IMR-90 (cell line): ENCODE results near the gene KRT37. TPM values are rescaled to one million over a fixed set of nuclear protein-coding genes. Genes with fewer than 3 reads are reported as not detected.
A peak's percentile ranks its signal among the peaks of the same experiment; 100 is the strongest.

ENCODE experiments used
- ATAC-seq: fragments of 200-7000 bp; cut with Tn5 transposase; 2 replicates; pipeline ENCODE4 v1.9.1; 2020; ENCODE audit warnings: low read depth, mild to moderate bottlenecking, moderate library complexity
- BruUV-seq: library from RNA; stranded (reverse); fragments of 400-500 nt; replicated peaks from 2 replicates; lab custom pipeline; 2021; lab: Mats Ljungman, UMichigan
- CTCF ChIA-PET: fragments of 300-600 bp; formaldehyde crosslinking; extraction: SDS; loops from one replicate; lab custom pipeline; 2021; ENCODE audit warnings: antibody characterized with exemption; lab: Yijun Ruan, JAX
- POLR2A ChIA-PET: fragments of 300-600 bp; sonication (Branson Sonifier 250); formaldehyde crosslinking; loops from one replicate; lab custom pipeline; 2022; ENCODE audit warnings: antibody characterized with exemption; ENCODE audit not compliant: unreplicated experiment; lab: Charles Lee
- DNase-seq: peaks from one replicate; pipeline ENCODE4 v3.0.0; 2013
- H2AFZ ChIP-seq: replicated peaks from 2 replicates; pipeline ENCODE3; 2013; ENCODE audit warnings: low read length, mild to moderate bottlenecking; ENCODE audit not compliant: poor library complexity
- H2AK5ac ChIP-seq: 2 replicates; pipeline ENCODE4 v1.6.1; 2013; ENCODE audit warnings: low read depth, low read length, inconsistent platforms
- H2AK9ac ChIP-seq: replicated peaks from 2 replicates; pipeline ENCODE3; 2013; ENCODE audit warnings: mild to moderate bottlenecking, low read depth, low read length, moderate library complexity; ENCODE audit not compliant: poor library complexity
- H2BK120ac ChIP-seq: 2 replicates; pipeline ENCODE4 v1.6.1; 2013; ENCODE audit warnings: low read depth, low read length, inconsistent platforms
- H2BK15ac ChIP-seq: 3 replicates; pipeline ENCODE4 v1.6.1; 2013; ENCODE audit warnings: low read depth, low read length, inconsistent platforms
- H2BK20ac ChIP-seq: 2 replicates; pipeline ENCODE4 v1.6.1; 2013; ENCODE audit warnings: low read depth, mild to moderate bottlenecking, inconsistent platforms, low read length, moderate library complexity
- H2BK5ac ChIP-seq: 2 replicates; pipeline ENCODE4 v1.6.1; 2013; ENCODE audit warnings: mild to moderate bottlenecking, low read depth, low read length, inconsistent platforms; ENCODE audit not compliant: poor library complexity, severe bottlenecking
- H3K14ac ChIP-seq: replicated peaks from 2 replicates; pipeline ENCODE4 v1.6.1; 2013; ENCODE audit warnings: low read depth, low read length, inconsistent platforms
- H3K18ac ChIP-seq: 2 replicates; pipeline ENCODE4 v1.6.1; 2013; ENCODE audit warnings: low read depth, low read length, control low read depth
- H3K23ac ChIP-seq: 2 replicates; pipeline ENCODE4 v1.6.1; 2013; ENCODE audit warnings: low read depth, low read length, inconsistent platforms
- H3K27ac ChIP-seq: 2 replicates; pipeline ENCODE4 v1.5.1; 2013; ENCODE audit warnings: mild to moderate bottlenecking, control low read depth, low read length; ENCODE audit not compliant: insufficient read depth
- H3K27me3 ChIP-seq: 2 replicates; pipeline ENCODE4 v1.6.1; 2013; ENCODE audit warnings: low read length; ENCODE audit not compliant: control insufficient read depth, insufficient read depth
- H3K36me3 ChIP-seq: 2 replicates; pipeline ENCODE4 v1.6.1; 2013; ENCODE audit warnings: low read length, mixed read lengths; ENCODE audit not compliant: control insufficient read depth, insufficient read depth
- H3K4ac ChIP-seq: 2 replicates; pipeline ENCODE4 v1.6.1; 2013; ENCODE audit warnings: low read depth, low read length, inconsistent platforms
- H3K4me1 ChIP-seq: 2 replicates; pipeline ENCODE4 v1.6.1; 2013; ENCODE audit warnings: low read length, mixed read lengths; ENCODE audit not compliant: control insufficient read depth, insufficient read depth
- H3K4me2 ChIP-seq: 2 replicates; pipeline ENCODE4 v1.6.1; 2013; ENCODE audit warnings: low read depth, mild to moderate bottlenecking, control low read depth, low read length, moderate library complexity
- H3K4me3 ChIP-seq: 2 replicates; pipeline ENCODE4 v1.5.1; 2013; ENCODE audit warnings: low read depth, mild to moderate bottlenecking, control low read depth, low read length, moderate library complexity; ENCODE audit not compliant: insufficient read depth
- H3K56ac ChIP-seq: 2 replicates; pipeline ENCODE4 v1.6.1; 2013; ENCODE audit warnings: low read length, inconsistent platforms; ENCODE audit not compliant: insufficient read depth; ENCODE audit errors: extremely low read depth
- H3K79me1 ChIP-seq, 2 experiments: 2 replicates each; pipeline ENCODE4 v1.6.1; 2013; ENCODE audit warnings: low read length in 2 of 2, inconsistent platforms in 1 of 2, low read depth in 1 of 2
- H3K9ac ChIP-seq: 2 replicates; pipeline ENCODE4 v1.6.1; 2013; ENCODE audit warnings: low read depth, low read length, control low read depth
- H3K9me1 ChIP-seq: 2 replicates; pipeline ENCODE4 v1.6.1; 2013; ENCODE audit warnings: low read length, inconsistent platforms; ENCODE audit not compliant: insufficient read depth
- H3K9me3 ChIP-seq: 2 replicates; pipeline ENCODE4 v1.6.1; 2013; ENCODE audit warnings: low read length; ENCODE audit not compliant: control insufficient read depth, insufficient read depth
- H4K20me1 ChIP-seq: 2 replicates; pipeline ENCODE4 v1.6.1; 2013; ENCODE audit warnings: low read length, inconsistent platforms; ENCODE audit not compliant: insufficient read depth
- H4K5ac ChIP-seq: 2 replicates; pipeline ENCODE4 v1.6.1; 2013; ENCODE audit warnings: mild to moderate bottlenecking, low read depth, low read length, control low read depth
- H4K8ac ChIP-seq, 2 experiments: 2 replicates each; pipeline ENCODE4 v1.6.1; 2013; ENCODE audit warnings: low read depth in 2 of 2, low read length in 2 of 2, control low read depth in 1 of 2, inconsistent platforms in 1 of 2
- H4K91ac ChIP-seq: 2 replicates; pipeline ENCODE4 v1.6.1; 2013; ENCODE audit warnings: low read depth, low read length, inconsistent platforms; ENCODE audit not compliant: insufficient read depth
- BHLHE40 ChIP-seq: fragments of 150-350 bp; IDR thresholded peaks from 2 replicates; pipeline ENCODE4 v1.6.1; 2016; ENCODE audit warnings: mild to moderate bottlenecking, low read depth, low read length
- CEBPB ChIP-seq: IDR thresholded peaks from 2 replicates; pipeline ENCODE4 v1.6.1; 2012; ENCODE audit warnings: low read depth, low read length, improper control_type of control experiment
- FOS ChIP-seq: fragments of 150-350 bp; IDR thresholded peaks from 2 replicates; pipeline ENCODE4 v1.6.1; 2016; ENCODE audit warnings: low read depth, low read length
- MAFK ChIP-seq: IDR thresholded peaks from 2 replicates; pipeline ENCODE4 v1.6.1; 2012; ENCODE audit warnings: low read depth, low read length, improper control_type of control experiment
- MAZ ChIP-seq: IDR thresholded peaks from 2 replicates; pipeline ENCODE4 v1.6.1; 2012; ENCODE audit warnings: low read depth, mild to moderate bottlenecking, low read length, improper control_type of control experiment, moderate library complexity, borderline replicate concordance
- MXI1 ChIP-seq: IDR thresholded peaks from 2 replicates; pipeline ENCODE4 v1.6.1; 2012; ENCODE audit warnings: low read depth, mild to moderate bottlenecking, low read length, moderate library complexity, borderline replicate concordance
- NFE2L2 ChIP-seq: fragments of 150-350 bp; IDR thresholded peaks from 2 replicates; pipeline ENCODE4 v1.6.1; 2016; ENCODE audit warnings: low read depth, mild to moderate bottlenecking, low read length
- POLR2A ChIP-seq: IDR thresholded peaks from 2 replicates; pipeline ENCODE4 v1.6.1; 2012; ENCODE audit warnings: mild to moderate bottlenecking, low read depth, low read length
- RAD21 ChIP-seq: IDR thresholded peaks from 2 replicates; pipeline ENCODE4 v1.6.1; 2012; ENCODE audit warnings: low read length, improper control_type of control experiment
- RCOR1 ChIP-seq: IDR thresholded peaks from 2 replicates; pipeline ENCODE4 v1.6.1; 2012; ENCODE audit warnings: mild to moderate bottlenecking, low read length, improper control_type of control experiment; ENCODE audit not compliant: insufficient replicate concordance
- RFX5 ChIP-seq: IDR thresholded peaks from 2 replicates; pipeline ENCODE4 v1.8.0; 2012; ENCODE audit warnings: low read depth, mild to moderate bottlenecking, low read length, moderate library complexity
- SMC3 ChIP-seq: fragments of 150-350 bp; IDR thresholded peaks from 2 replicates; pipeline ENCODE4 v1.6.1; 2016; ENCODE audit warnings: low read depth, mild to moderate bottlenecking, antibody characterized with exemption, low read length, moderate library complexity
- WGBS, 2 experiments: methylation state at CpG; one replicate each; pipeline versions ENCODE4 v1.1.5 to v1.1.7; 2013; ENCODE audit warnings: missing lambda C conversion rate in 2 of 2; ENCODE audit not compliant: insufficient read length in 1 of 2; ENCODE audit errors: extremely low coverage in 2 of 2; 5-methylcytosine and 5-hydroxymethylcytosine counted together
- dilution Hi-C: fragments of 300-500 bp; cut with HindIII; formaldehyde crosslinking; loops from one replicate; pipeline ENCODE4 v1.14.3; 2018; ENCODE audit warnings: low sequenced_read_pairs; ENCODE audit not compliant: unreplicated experiment
- in situ Hi-C: fragments of 300-500 bp; cut with MboI; formaldehyde crosslinking; loops from 3 replicates; pipeline ENCODE4 v1.14.3; 2019; ENCODE audit warnings: low sequenced_read_pairs, inconsistent platforms, mixed read lengths
- intact Hi-C: fragments of 100-400 bp; cut with micrococcal nuclease; formaldehyde crosslinking; loops from 2 replicates; pipeline ENCODE4 v1.10.0; 2022
- polyA plus RNA-seq, 3 experiments: library from polyadenylated mRNA; depleted of rRNA; stranded (reverse); fragments of >200 nt; gene quantifications; 2 replicates each; pipeline ENCODE4 v1.2.3, GENCODE V29; 2012; ENCODE audit warnings: low replicate concordance in 1 of 3
- total RNA-seq: library from RNA; depleted of rRNA; stranded (reverse); fragments of >200 nt; gene quantifications from 2 replicates; pipeline ENCODE4 v1.2.3, GENCODE V29; 2012
- TF ChIP-seq, protein P1 (sequence below): fragments of 150-350 bp; IDR thresholded peaks from 2 replicates; pipeline ENCODE4 v1.6.1; 2017; ENCODE audit warnings: mild to moderate bottlenecking, antibody characterized with exemption, low read length, low read depth
- TF ChIP-seq, protein P2 (sequence below): fragments of 150-350 bp; IDR thresholded peaks from 2 replicates; pipeline ENCODE4 v1.6.1; 2016; ENCODE audit warnings: low read depth, mild to moderate bottlenecking, low read length, moderate library complexity, borderline replicate concordance

The KRT37 gene
- total and polyA plus RNA-seq, 2 of the 4 experiments (the other 2 are of a cell fraction): not detected

DNA sequence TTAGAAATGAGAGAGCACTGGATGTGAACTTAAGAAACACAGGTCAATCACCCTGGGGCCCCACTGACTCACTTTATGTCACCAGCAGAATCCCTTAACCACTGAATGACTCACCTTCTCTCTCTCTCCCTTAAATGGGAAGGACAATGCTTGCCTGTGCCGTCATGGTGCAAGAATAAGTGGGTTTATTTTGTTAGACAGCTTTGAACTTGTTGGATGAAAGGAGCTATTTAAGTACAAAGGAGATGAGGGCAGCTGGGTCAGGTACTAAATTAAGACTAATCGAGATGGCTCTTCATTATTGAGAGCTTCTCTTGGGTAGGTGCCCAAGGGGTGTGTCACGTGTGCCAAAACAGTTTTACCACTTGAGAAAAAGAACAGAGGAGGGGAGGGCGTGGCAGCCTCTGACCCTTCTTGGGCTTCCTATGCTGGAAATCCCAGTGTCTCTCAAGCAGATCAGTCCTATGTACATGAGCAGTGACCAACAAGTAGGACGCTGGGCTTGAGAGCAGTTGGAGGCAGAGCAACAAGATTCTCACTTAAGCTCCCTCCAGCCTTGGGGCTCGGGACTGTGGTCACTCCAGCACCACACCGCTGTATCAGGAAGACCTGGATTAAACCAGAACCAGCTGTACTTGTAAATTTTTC, 20.2 kb downstream of the KRT37 start:
- Histone ChIP-seq H3K9ac (peak overlapping the region; percentile 1; the same call in 1 of the 2 replicates), H2BK5ac (peak overlapping the region; percentile 93), H4K91ac (peak overlapping the region; percentile 98), H3K4me3 (no peak overlapping the region), H3K14ac (peak overlapping the region; percentile 95), H3K18ac (peak overlapping the region; percentile 92), H3K27me3 (no peaks in the 10 kb centered on the region), H4K20me1 (no peaks in the 10 kb centered on the region), H3K79me1 (no peaks in the 10 kb centered on the region; a peak in 1 of 4 replicates), H3K36me3 (no peaks in the 10 kb centered on the region), H2BK15ac (peak overlapping the region; percentile 88), H3K4me1 (peaks cover 24% of the 10 kb centered on the region), H3K27ac (peak overlapping the region; percentile 28; the same call in 1 of the 2 replicates), H3K9me1 (peaks cover 26% of the 10 kb centered on the region), H3K4me2 (peak overlapping the region; percentile 48; the same call in 1 of the 2 replicates), H2AFZ (peak overlapping the region; percentile 75), H3K4ac (peak overlapping the region; percentile 97), H4K5ac (peak overlapping the region; percentile 87), H3K9me3 (no peaks in the 10 kb centered on the region), H3K23ac (peak overlapping the region; percentile 83), H2BK120ac (peak overlapping the region; percentile 97), H2BK20ac (peak overlapping the region; percentile 99), H3K56ac (peak overlapping the region; percentile 69; the same call in 1 of the 2 replicates), H2AK5ac (peak overlapping the region; percentile 96), H2AK9ac (peak overlapping the region; percentile 89), H4K8ac (peak overlapping the region; percentile 70 to 91)
- dilution Hi-C loops: no loop called here
- no TSS peak for BruUV-seq
- ChIA-PET POLR2A (no interaction called here), CTCF (interaction anchor here (0.6 to 1.8 kb wide), 5 partner anchors 13 to 494 kb away, joined by 3 to 9 read pairs (median 3); no protein-coding TSS in a partner anchor)
- 7% methylated on average over 2 of the region's 7 CpGs; no CpG with 5 or more reads in 1 of the 2 experiments for WGBS, 2 experiments
- ATAC-seq (peak; percentile 89), DNase-seq (peak; percentile 97)
- TF ChIP-seq POLR2A (no peak), MXI1 (no peak), RAD21 (0 out of 2 replicates have a peak, but pooled peaks have one; percentile 5), FOS (peak; percentile 99), CEBPB (peak; percentile 88), SMC3 (0 out of 2 replicates have a peak, but pooled peaks have one; percentile 1), RFX5 (no peak), BHLHE40 (peak; percentile 97), NFE2L2 (no peak), MAZ (no peak), RCOR1 (peak; percentile 90), MAFK (no peak)
- TF ChIP-seq, protein P1, sequence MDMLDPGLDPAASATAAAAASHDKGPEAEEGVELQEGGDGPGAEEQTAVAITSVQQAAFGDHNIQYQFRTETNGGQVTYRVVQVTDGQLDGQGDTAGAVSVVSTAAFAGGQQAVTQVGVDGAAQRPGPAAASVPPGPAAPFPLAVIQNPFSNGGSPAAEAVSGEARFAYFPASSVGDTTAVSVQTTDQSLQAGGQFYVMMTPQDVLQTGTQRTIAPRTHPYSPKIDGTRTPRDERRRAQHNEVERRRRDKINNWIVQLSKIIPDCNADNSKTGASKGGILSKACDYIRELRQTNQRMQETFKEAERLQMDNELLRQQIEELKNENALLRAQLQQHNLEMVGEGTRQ: peak; percentile 71
- TF ChIP-seq, protein P2, sequence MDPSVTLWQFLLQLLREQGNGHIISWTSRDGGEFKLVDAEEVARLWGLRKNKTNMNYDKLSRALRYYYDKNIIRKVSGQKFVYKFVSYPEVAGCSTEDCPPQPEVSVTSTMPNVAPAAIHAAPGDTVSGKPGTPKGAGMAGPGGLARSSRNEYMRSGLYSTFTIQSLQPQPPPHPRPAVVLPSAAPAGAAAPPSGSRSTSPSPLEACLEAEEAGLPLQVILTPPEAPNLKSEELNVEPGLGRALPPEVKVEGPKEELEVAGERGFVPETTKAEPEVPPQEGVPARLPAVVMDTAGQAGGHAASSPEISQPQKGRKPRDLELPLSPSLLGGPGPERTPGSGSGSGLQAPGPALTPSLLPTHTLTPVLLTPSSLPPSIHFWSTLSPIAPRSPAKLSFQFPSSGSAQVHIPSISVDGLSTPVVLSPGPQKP: no peak
- intact Hi-C loops: no loop called here
- in situ Hi-C loops: no loop called here
